Suprapubic skin (tissue), 4 donors: ENCODE measurements around the gene INHBB. TPM values are rescaled to one million over a fixed set of nuclear protein-coding genes. Genes with fewer than 3 reads are reported as not detected.

Experiments used
- DNase-seq, 2 donors: peaks; one replicate each; pipeline ENCODE4 v3.0.0-alpha.2; 2019; ENCODE audit warnings: low spot score in 2 of 2
- H3K27ac ChIP-seq: fragments of 200-600 bp; sonication (generic); one replicate; pipeline ENCODE4 v1.5.1; 2019
- H3K27me3 ChIP-seq: fragments of 200-600 bp; sonication (generic); one replicate; pipeline ENCODE4 v1.5.1; 2019
- H3K36me3 ChIP-seq: fragments of 200-600 bp; sonication (generic); one replicate; pipeline ENCODE4 v1.5.1; 2019
- H3K4me1 ChIP-seq: fragments of 200-600 bp; sonication (generic); one replicate; pipeline ENCODE4 v1.5.1; 2019
- H3K4me3 ChIP-seq: fragments of 200-600 bp; sonication (generic); one replicate; pipeline ENCODE4 v1.5.1; 2019; ENCODE audit warnings: mild to moderate bottlenecking
- H3K9me3 ChIP-seq: fragments of 200-600 bp; sonication (generic); one replicate; pipeline ENCODE4 v1.5.1; 2019
- EP300 ChIP-seq: sonication (generic); formaldehyde crosslinking; IDR thresholded peaks from one replicate; pipeline ENCODE4 v1.6.1; 2017; ENCODE audit warnings: antibody characterized with exemption
- POLR2A ChIP-seq, 2 donors: fragments of 450-650 bp; IDR thresholded peaks; one replicate each; pipeline ENCODE4 v1.6.1; 2017; ENCODE audit warnings: antibody characterized with exemption in 2 of 2, mild to moderate bottlenecking in 2 of 2, moderate library complexity in 2 of 2
- POLR2AphosphoS5 ChIP-seq, 3 donors: sonication (generic); formaldehyde crosslinking; IDR thresholded peaks; one replicate each; pipeline ENCODE4 v1.6.1; 2017; ENCODE audit warnings: antibody characterized with exemption in 3 of 3
- WGBS: methylation state at CpG from one replicate; pipeline ENCODE4 v1.1.5; 2018; 5-methylcytosine and 5-hydroxymethylcytosine counted together
- total RNA-seq, 4 donors: library from RNA; depleted of rRNA; stranded (reverse); fragments of >200 nt; gene quantifications; one replicate each; pipeline ENCODE4 v1.1.0, GENCODE V29; 2016
- TF ChIP-seq, protein P1 (sequence below), 2 donors: fragments of 200-600 bp in 1 of 2; fragments of 450-650 bp in 1 of 2; sonication (generic) in 1 of 2; IDR thresholded peaks; one replicate each; pipeline ENCODE4 v1.5.1; 2016 to 2019; ENCODE audit warnings: antibody characterized with exemption in 2 of 2, mild to moderate bottlenecking in 1 of 2, moderate library complexity in 1 of 2

The INHBB gene
- total RNA-seq, 4 donors from 2014 or later = 12.1 to 26.1 (median 18.2) TPM

GRCh38 chr2:120312860-120313694 is 32.9 kb upstream of the INHBB start:
- Histone ChIP-seq H3K4me1 (peaks cover 15% of the 10 kb centered on the region), H3K27me3 (no peaks in the 10 kb centered on the region), H3K27ac (no peak overlapping the region), H3K36me3 (no peaks in the 10 kb centered on the region), H3K4me3 (peak overlapping the region; percentile 37), H3K9me3 (no peaks in the 10 kb centered on the region)
- DNase-seq = peak in 1 of 2 donors; percentile 85
- TF ChIP-seq POLR2AphosphoS5 (IDR thresholded peaks at IDR 0.05) = no peak
- TF ChIP-seq POLR2A (IDR thresholded peaks at IDR 0.05) = no peak
- no peak for TF ChIP-seq EP300
- TF ChIP-seq, protein P1, sequence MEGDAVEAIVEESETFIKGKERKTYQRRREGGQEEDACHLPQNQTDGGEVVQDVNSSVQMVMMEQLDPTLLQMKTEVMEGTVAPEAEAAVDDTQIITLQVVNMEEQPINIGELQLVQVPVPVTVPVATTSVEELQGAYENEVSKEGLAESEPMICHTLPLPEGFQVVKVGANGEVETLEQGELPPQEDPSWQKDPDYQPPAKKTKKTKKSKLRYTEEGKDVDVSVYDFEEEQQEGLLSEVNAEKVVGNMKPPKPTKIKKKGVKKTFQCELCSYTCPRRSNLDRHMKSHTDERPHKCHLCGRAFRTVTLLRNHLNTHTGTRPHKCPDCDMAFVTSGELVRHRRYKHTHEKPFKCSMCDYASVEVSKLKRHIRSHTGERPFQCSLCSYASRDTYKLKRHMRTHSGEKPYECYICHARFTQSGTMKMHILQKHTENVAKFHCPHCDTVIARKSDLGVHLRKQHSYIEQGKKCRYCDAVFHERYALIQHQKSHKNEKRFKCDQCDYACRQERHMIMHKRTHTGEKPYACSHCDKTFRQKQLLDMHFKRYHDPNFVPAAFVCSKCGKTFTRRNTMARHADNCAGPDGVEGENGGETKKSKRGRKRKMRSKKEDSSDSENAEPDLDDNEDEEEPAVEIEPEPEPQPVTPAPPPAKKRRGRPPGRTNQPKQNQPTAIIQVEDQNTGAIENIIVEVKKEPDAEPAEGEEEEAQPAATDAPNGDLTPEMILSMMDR (IDR thresholded peaks at IDR 0.05) = peak; percentile 61 to 76
- WGBS = 5% methylated on average over 38 of the region's 38 CpGs

GRCh38 chr2:120313695-120314615 is 32.0 kb upstream of the INHBB start:
- TF ChIP-seq, protein P1 (IDR thresholded peaks at IDR 0.05) = no peak
- TF ChIP-seq POLR2A (IDR thresholded peaks at IDR 0.05) (no peak), POLR2AphosphoS5 (IDR thresholded peaks at IDR 0.05) (no peak), EP300 (no peak)
- 70% methylated on average over 39 of the region's 39 CpGs for WGBS
- H3K27me3 ChIP-seq = no peaks in the 10 kb centered on the region
- peak in 1 of 2 donors; percentile 68 for DNase-seq
- no peaks in the 10 kb centered on the region for H3K9me3 ChIP-seq
- H3K36me3 ChIP-seq = no peaks in the 10 kb centered on the region
- peaks cover 20% of the 10 kb centered on the region for H3K4me1 ChIP-seq
- H3K27ac ChIP-seq = no peak overlapping the region
- peak overlapping the region; percentile 37 for H3K4me3 ChIP-seq

DNA sequence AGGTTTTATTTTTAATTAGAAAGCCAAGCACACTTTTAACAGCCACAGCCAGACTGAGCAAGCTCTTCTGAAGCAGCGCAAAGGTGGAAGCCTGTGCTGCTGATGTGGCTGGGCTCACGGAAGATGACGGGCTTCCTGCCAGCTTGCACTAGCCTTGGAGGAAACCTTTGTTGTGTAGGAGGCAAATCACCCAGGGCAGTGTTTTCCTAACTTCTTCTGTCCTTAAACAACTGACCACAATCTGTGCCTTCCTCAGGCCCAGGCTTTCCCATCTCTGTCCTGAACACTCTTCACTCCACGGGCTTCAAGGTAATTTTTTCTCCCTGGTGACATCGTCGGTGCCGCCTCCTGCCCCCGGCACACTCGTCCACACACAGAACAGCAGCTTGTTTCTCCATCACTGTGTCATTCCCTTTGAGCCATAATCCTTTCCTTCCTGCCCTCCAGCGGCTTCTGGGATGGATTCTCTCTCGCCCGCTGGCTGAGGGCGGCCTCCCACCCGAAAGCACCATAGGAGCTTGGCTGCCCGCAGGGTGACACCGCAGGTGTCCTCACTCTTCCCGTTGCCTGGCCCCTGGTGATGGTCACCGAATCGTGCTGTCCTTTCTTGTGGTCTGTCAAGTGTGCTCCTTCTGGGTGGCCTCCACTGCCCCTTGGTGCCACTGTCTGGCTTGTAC is 31.1 kb upstream of the INHBB start:
- peak in 1 of 2 donors; percentile 48 for DNase-seq
- 86% methylated on average over 19 of the region's 19 CpGs for WGBS

GRCh38 chr2:120315367-120316033 is 30.4 kb upstream of the INHBB start:
- Histone ChIP-seq H3K9me3 (no peaks in the 10 kb centered on the region), H3K36me3 (no peaks in the 10 kb centered on the region), H3K4me1 (peaks cover 36% of the 10 kb centered on the region), H3K4me3 (no peak overlapping the region), H3K27ac (no peak overlapping the region), H3K27me3 (no peaks in the 10 kb centered on the region)
- DNase-seq = peak in 1 of 2 donors; percentile 41
- 89% methylated on average over 15 of the region's 17 CpGs for WGBS
- TF ChIP-seq POLR2A (IDR thresholded peaks at IDR 0.05) (no peak), POLR2AphosphoS5 (IDR thresholded peaks at IDR 0.05) (no peak), EP300 (no peak)
- TF ChIP-seq, protein P1 (IDR thresholded peaks at IDR 0.05) = no peak

More for the DNA sequence above, 31.1 kb upstream of the INHBB start:
- Histone ChIP-seq H3K4me1 (peaks cover 29% of the 10 kb centered on the region), H3K9me3 (no peaks in the 10 kb centered on the region), H3K27ac (no peak overlapping the region), H3K36me3 (no peaks in the 10 kb centered on the region), H3K4me3 (no peak overlapping the region), H3K27me3 (no peaks in the 10 kb centered on the region)
- no peak for TF ChIP-seq EP300
- no peak for TF ChIP-seq POLR2AphosphoS5 (IDR thresholded peaks at IDR 0.05)
- TF ChIP-seq POLR2A (IDR thresholded peaks at IDR 0.05) = no peak
- TF ChIP-seq, protein P1 (IDR thresholded peaks at IDR 0.05) = no peak
